Neural crest cell (in vitro differentiated cells): Measurements from ENCODE around the gene ZNF615. TPM values are rescaled to one million over a fixed set of nuclear protein-coding genes. Genes with fewer than 3 reads are reported as not detected.
"Not testable (repeated sequence)": the region's sequence is repeated elsewhere in the genome, so short reads cannot be mapped to it uniquely, and the experiment has no call there.

ENCODE experiments used
- DNase-seq: peaks from one replicate; pipeline ENCODE4 v3.0.0; 2021; ENCODE audit warnings: low read depth, mixed read lengths, low spot score
- H3K27ac Mint-ChIP-seq: one replicate; pipeline ENCODE4 v1.8.0; 2021; ENCODE audit warnings: mild to moderate bottlenecking, mixed read lengths; ENCODE audit not compliant: unreplicated experiment
- H3K27me3 Mint-ChIP-seq: 2 replicates; pipeline ENCODE4 v1.8.0; 2021; ENCODE audit warnings: low read depth, mild to moderate bottlenecking, mixed read lengths
- H3K36me3 Mint-ChIP-seq: 2 replicates; pipeline ENCODE4 v1.8.0; 2021; ENCODE audit warnings: low read depth, mild to moderate bottlenecking, mixed read lengths
- H3K4me1 Mint-ChIP-seq: 2 replicates; pipeline ENCODE4 v1.8.0; 2021; ENCODE audit warnings: mixed read lengths
- H3K4me3 Mint-ChIP-seq: one replicate; pipeline ENCODE4 v1.8.0; 2021; ENCODE audit warnings: mild to moderate bottlenecking, mixed read lengths
- H3K9me3 Mint-ChIP-seq: 2 replicates; pipeline ENCODE4 v1.8.0; 2021; ENCODE audit warnings: mixed read lengths
- long read RNA-seq: library from polyadenylated mRNA; unstranded; transcript quantifications from one replicate; pipeline ENCODE4 v2.0.0, GENCODE V29; 2020
- total RNA-seq: library from RNA; stranded (reverse); gene quantifications from 2 replicates; pipeline ENCODE4 v1.2.1, GENCODE V29; 2021
- TF ChIP-seq, protein P1 (sequence below): fragments of 200-600 bp; sonication (generic); conservative IDR thresholded peaks from 2 replicates; pipeline ENCODE4 v1.5.0; 2021; ENCODE audit warnings: antibody characterized with exemption, mild to moderate bottlenecking

Gene ZNF615
- total RNA-seq, result 11.0 and 11.2 TPM in 2 replicates
- long read RNA-seq, full-length matches to known transcripts, result 5 of 11 reads
- long read RNA-seq, partial matches to known transcripts, result 0 of 11 reads
- long read RNA-seq, other reads (novel, unspliced or antisense), result 6 of 11 reads

- H3K27me3 Mint-ChIP-seq, result no peaks in the 10 kb centered on the region
- H3K36me3 Mint-ChIP-seq, result peaks cover 65% of the 10 kb centered on the region
- peaks cover 26% of the 10 kb centered on the region for H3K9me3 Mint-ChIP-seq
- TF ChIP-seq, protein P1, sequence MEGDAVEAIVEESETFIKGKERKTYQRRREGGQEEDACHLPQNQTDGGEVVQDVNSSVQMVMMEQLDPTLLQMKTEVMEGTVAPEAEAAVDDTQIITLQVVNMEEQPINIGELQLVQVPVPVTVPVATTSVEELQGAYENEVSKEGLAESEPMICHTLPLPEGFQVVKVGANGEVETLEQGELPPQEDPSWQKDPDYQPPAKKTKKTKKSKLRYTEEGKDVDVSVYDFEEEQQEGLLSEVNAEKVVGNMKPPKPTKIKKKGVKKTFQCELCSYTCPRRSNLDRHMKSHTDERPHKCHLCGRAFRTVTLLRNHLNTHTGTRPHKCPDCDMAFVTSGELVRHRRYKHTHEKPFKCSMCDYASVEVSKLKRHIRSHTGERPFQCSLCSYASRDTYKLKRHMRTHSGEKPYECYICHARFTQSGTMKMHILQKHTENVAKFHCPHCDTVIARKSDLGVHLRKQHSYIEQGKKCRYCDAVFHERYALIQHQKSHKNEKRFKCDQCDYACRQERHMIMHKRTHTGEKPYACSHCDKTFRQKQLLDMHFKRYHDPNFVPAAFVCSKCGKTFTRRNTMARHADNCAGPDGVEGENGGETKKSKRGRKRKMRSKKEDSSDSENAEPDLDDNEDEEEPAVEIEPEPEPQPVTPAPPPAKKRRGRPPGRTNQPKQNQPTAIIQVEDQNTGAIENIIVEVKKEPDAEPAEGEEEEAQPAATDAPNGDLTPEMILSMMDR, result no peak
- peak within 1 kb of the TSS; percentile 99 for H3K27ac Mint-ChIP-seq
- H3K4me3 Mint-ChIP-seq, result peak within 1 kb of the TSS; percentile 96
- DNase-seq, result peak; percentile 88
- peaks cover 17% of the 10 kb centered on the region for H3K4me1 Mint-ChIP-seq
Measured at GRCh38 chr19:52007806-52008557, at the start of gene ZNF615. ZNF615 (minus strand) TSS chr19:52008211; CDS start chr19:52003711, 4,500 bp downstream.

- not testable (repeated sequence) for DNase-seq, H3K4me1 Mint-ChIP-seq, H3K4me3 Mint-ChIP-seq, H3K27ac Mint-ChIP-seq, H3K27me3 Mint-ChIP-seq
- H3K36me3 Mint-ChIP-seq, result peaks cover 66% of the 10 kb centered on the region
- peaks cover 31% of the 10 kb centered on the region for H3K9me3 Mint-ChIP-seq
Measured at GRCh38 chr19:52056480-52056879, 48.5 kb upstream of the ZNF615 start.

GRCh38 chr19:52051736-52052135, 43.7 kb upstream of the ZNF615 start:
- Mint-ChIP-seq H3K9me3 (peaks cover 20% of the 10 kb centered on the region), H3K36me3 (peaks cover 58% of the 10 kb centered on the region)

DNA sequence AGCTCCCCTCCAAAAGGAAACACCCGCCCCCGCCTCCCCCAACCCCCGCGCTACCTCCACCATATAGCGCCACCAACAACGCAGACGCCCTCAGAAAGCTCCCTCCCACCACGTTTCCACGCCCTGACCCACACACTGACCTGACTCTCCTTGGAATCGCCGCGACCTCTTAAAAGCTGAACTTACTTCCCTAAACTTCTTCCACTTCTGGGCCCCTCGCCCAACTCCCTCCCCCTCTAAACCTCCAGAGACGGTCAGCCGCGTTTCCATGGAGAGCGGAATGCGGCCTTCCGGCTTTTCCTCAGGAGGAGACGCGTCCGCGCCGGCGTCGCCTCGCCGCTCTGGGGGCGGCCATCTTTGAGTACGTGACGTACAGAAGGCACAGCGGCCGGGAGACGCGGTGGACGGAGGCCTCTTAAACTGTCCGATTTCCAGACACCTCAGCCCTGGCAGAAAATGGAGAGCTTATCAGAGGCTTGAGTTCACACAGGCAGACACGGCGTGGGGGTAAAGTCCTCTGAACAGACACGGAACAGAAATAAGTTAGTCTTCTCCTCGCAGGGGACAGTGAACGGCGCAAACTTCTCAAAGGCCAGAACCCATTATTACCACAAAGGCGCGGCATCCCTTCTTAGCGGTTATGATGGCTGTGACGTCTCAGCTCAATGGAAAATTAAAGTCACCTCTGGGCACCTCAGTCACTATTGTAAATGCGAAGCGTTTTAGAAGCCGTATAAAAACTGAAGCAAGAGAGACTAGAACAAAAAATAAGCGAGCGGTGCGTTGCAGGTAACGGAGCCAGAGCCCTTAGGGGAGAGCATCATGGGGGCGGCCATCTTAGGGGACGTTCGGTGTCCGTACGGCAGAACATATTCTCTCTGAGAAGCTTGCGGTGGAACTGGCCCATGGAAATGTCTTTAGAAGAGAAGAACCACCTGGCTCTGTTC, 40.8 kb upstream of the ZNF615 start, which contains the start of gene ZNF432:
ZNF432 (minus strand) TSS at position 284 of the 947 bp plus-strand sequence. CDS start 1,970 bp downstream, outside the sequence.
- Mint-ChIP-seq H3K36me3 (peaks cover 61% of the 10 kb centered on the region), H3K9me3 (peaks cover 20% of the 10 kb centered on the region), H3K4me3 (peak within 1 kb of the TSS; percentile 97), H3K27ac (peak within 1 kb of the TSS; percentile 100), H3K27me3 (peaks cover 2% of the 10 kb centered on the region), H3K4me1 (peaks cover 16% of the 10 kb centered on the region)
- TF ChIP-seq, protein P1, result no peak
- DNase-seq, result peak; percentile 86

More at GRCh38 chr19:52051736-52052135, 43.7 kb upstream of the ZNF615 start:
- not testable (repeated sequence) for H3K27ac Mint-ChIP-seq, H3K27me3 Mint-ChIP-seq, DNase-seq, H3K4me3 Mint-ChIP-seq
- peaks cover 16% of the 10 kb centered on the region for H3K4me1 Mint-ChIP-seq

- no peak for DNase-seq
- H3K9me3 Mint-ChIP-seq, result peaks cover 31% of the 10 kb centered on the region
- no peaks in the 10 kb centered on the region for H3K4me1 Mint-ChIP-seq
- H3K27ac Mint-ChIP-seq, result no peak overlapping the region
- H3K4me3 Mint-ChIP-seq, result no peak overlapping the region
- H3K36me3 Mint-ChIP-seq, result peaks cover 91% of the 10 kb centered on the region
- no peaks in the 10 kb centered on the region for H3K27me3 Mint-ChIP-seq
- TF ChIP-seq, protein P1, result no peak
Measured at GRCh38 chr19:52039169-52039568, 31.2 kb upstream of the ZNF615 start.

GRCh38 chr19:52034051-52034728, 26.2 kb upstream of the ZNF615 start:
- peak overlapping the region; percentile 54 for H3K4me3 Mint-ChIP-seq
- no peak for DNase-seq
- H3K4me1 Mint-ChIP-seq, result no peaks in the 10 kb centered on the region
- H3K36me3 Mint-ChIP-seq, result peaks cover 85% of the 10 kb centered on the region
- peaks cover 39% of the 10 kb centered on the region for H3K9me3 Mint-ChIP-seq
- no peak overlapping the region for H3K27ac Mint-ChIP-seq
- TF ChIP-seq, protein P1, result no peak
- no peaks in the 10 kb centered on the region for H3K27me3 Mint-ChIP-seq
